ENCODE measurements around the gene SLC5A10. TPM values are rescaled to one million over a fixed set of nuclear protein-coding genes. Genes with fewer than 3 reads are reported as not detected.

The SLC5A10 gene
- total RNA-seq, 1 experiment from 2014 or later: not detected

DNA sequence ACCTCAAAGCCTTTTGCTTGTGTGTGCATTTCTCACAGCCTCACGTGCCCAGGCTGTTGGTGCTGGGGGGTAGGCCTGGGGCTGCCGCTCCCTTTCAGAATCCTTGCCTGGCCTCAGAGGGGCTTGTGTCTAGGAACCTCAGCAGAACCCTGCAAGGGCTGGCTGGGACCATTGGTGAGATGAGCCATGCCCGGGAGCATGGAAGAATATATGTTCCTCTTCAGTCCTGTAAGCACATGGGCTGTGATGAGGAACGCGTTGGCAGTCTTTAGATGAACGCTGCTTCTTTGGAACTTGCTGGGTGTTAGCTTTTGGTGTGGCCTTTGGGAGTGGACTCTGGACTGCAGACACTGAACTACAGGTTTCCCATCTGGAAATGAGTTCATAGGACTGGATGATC lies 32.0 kb upstream of the SLC5A10 start:
- no peak for DNase-seq
- Histone ChIP-seq H3K4me1 (ENCODE audit: insufficient read depth, low read length) (no peaks in the 10 kb centered on the region; the same call in 1 of the 2 replicates), H4K5ac (ENCODE audit: insufficient read length, low read depth, low read length) (no peak overlapping the region), H3T11ph (ENCODE audit: low read length) (no peak overlapping the region), H3K56ac (ENCODE audit: insufficient read length, low read depth, low read length) (no peak overlapping the region), H2BK5ac (ENCODE audit: insufficient read length, low read length) (no peak overlapping the region), H2BK20ac (ENCODE audit: low read depth, low read length, poor library complexity, severe bottlenecking) (no peak overlapping the region), H3K79me2 (ENCODE audit: insufficient read depth, low read length) (no peaks in the 10 kb centered on the region), H3K27me3 (ENCODE audit: insufficient read depth, low read length) (no peaks in the 10 kb centered on the region), H3K9me3 (ENCODE audit: control insufficient read depth, low read depth, low read length) (no peaks in the 10 kb centered on the region), H3K27ac (ENCODE audit: insufficient read length, low read depth, low read length) (no peak overlapping the region), H3K23me2 (ENCODE audit: insufficient read length, low read depth, low read length, poor library complexity, severe bottlenecking) (no peaks in the 10 kb centered on the region), H3K79me1 (ENCODE audit: insufficient read depth, low read depth, low read length, poor library complexity, severe bottlenecking) (no peaks in the 10 kb centered on the region), H2AK5ac (ENCODE audit: insufficient read length, low read length) (no peak overlapping the region), H2BK15ac (ENCODE audit: low read depth, low read length) (no peak overlapping the region), H3K14ac (ENCODE audit: insufficient read depth, low read length) (no peak overlapping the region), H3K9ac (ENCODE audit: extremely low read depth, insufficient read length, low read length) (no peak overlapping the region), H4K8ac (replicated peaks; ENCODE audit: insufficient read length, low read depth, low read length) (no peak overlapping the region), H4K91ac (ENCODE audit: insufficient read length, low read depth, low read length) (no peak overlapping the region), H2BK120ac (ENCODE audit: low read depth, low read length, poor library complexity, severe bottlenecking) (no peak overlapping the region), H3K23ac (ENCODE audit: insufficient read length, low read depth, low read length) (no peak overlapping the region), H2AFZ (ENCODE audit: low read length) (no peak overlapping the region), H3K4ac (ENCODE audit: low read depth, low read length) (no peak overlapping the region), H4K20me1 (ENCODE audit: control insufficient read depth, insufficient read depth, insufficient read length) (no peaks in the 10 kb centered on the region), H2BK12ac (ENCODE audit: insufficient read length, low read depth, low read length) (no peak overlapping the region), H3K4me2 (ENCODE audit: insufficient read depth, insufficient read length, low read length) (no peak overlapping the region), H3K18ac (ENCODE audit: insufficient read length, low read depth, low read length) (no peak overlapping the region)
- H3K4me3 Mint-ChIP-seq: no peak overlapping the region
- H3K4me1 Mint-ChIP-seq: peaks cover 0 to 3% of the 10 kb centered on the region in 2 experiments; a peak in 2 of 4 replicates
- peaks cover 13 to 42% (median 41%) of the 10 kb centered on the region in 3 experiments; a peak in 6 of 7 replicates for H3K36me3 Mint-ChIP-seq (ENCODE audit: insufficient read depth in 1 of 3, low read depth in 3 of 3)
- H3K9me3 Mint-ChIP-seq: no peaks in the 10 kb centered on the region
- no peak for TF ChIP-seq CTCF (conservative IDR thresholded peaks at IDR 0.05)
- WGBS (ENCODE audit: extremely low coverage, insufficient read length, low lambda C conversion rate): no CpG with 5 or more reads among the region's 6 CpGs
- no peaks in the 10 kb centered on the region; the same call in 1 of the 2 replicates for H3K27me3 Mint-ChIP-seq (ENCODE audit: low read depth)
- peak overlapping the region in 2 of 3 experiments; percentile 19 to 69; a peak in 3 of 7 replicates for H3K27ac Mint-ChIP-seq
